Stimulated activated CD4-positive, alpha-beta T cell treated with anti-CD3 and anti-CD28 coated beads, Interleukin-2, amount 100 ng/mL, for 4 hours (primary cell): Measurements from ENCODE around the gene MED28.
A peak's percentile ranks its signal among the peaks of the same experiment; 100 is the strongest.
"Not testable (repeated sequence)": the region's sequence is repeated elsewhere in the genome, so short reads cannot be mapped to it uniquely, and the experiment has no call there.

Experiments used
- DNase-seq: peaks from one replicate; pipeline ENCODE4 v3.0.0-alpha.2; 2020; ENCODE audit warnings: low read depth

Gene MED28

DNA sequence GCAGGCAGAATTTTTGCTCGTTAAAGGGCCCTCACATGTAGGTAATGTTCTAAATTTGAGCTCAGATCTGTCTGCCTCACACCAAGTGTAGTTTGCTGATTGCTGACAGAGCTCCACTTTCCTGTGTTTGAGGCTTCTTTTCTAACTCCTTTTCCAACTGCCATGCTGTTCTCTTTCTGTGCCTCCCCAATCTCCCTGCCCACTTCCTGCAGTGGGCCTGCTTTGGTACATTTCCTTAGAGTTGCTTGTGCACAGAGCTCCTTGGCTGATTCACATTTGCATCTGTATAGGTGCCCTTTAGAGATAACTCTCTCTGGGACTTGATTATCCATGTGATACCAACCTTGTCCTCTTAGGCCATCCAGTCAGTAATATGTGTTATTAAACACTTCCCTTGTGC lies 4.5 kb downstream of the MED28 start:
- DNase-seq: no peak

DNA sequence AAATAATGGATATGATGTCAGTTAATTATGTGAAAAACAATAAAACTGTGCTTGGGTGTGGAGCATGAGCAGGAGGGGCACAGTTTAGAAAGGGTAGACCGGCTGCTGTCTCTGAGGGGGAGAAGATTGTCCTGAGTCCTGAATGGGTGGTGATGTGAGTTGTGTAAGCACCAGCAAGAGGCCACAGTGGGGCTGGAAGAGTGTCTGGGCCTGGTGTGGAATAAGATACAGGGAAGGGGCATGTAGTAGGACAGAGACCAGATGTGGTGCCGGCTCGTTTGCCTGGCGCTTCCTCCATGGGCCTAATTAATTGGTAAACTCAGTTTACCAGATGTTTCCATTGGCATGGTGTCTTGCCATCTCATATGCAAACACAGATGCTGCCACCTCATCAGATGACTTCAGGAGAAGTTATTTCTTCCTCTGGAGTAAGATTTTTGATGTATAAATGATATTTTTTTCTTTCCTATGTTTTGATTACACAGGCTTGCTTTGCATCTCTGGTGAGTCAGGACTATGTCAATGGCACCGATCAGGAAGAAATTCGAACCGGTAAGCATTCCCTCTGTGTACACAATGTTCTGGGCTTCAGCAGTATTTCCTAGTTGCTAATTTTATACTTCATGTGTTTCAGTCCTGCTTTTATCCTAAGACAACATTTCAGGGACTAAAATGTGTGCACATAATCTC lies 5.1 kb downstream of the MED28 start:
- DNase-seq: no peak

DNA sequence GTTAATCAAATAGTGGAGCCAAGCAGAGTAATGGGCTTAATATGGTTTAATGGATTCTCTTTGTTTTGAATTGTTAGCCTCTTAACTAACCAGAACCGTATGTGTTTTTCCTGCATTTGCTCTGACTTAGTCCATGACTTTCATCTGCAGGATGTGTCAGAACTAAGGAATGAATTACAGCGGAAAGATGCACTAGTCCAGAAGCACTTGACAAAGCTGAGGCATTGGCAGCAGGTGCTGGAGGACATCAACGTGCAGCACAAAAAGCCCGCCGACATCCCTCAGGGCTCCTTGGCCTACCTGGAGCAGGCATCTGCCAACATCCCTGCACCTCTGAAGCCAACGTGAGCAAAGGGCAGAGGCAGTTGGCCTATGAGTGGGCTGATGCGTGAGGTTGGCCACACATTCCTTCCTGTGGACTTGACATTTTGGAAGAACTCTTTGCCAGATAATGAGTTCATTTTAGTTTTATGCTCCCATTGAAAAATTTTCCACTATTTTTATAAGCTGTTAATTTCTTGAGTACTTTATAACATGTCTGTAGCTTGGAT lies 9.1 kb downstream of the MED28 start:
- no peak for DNase-seq

DNA sequence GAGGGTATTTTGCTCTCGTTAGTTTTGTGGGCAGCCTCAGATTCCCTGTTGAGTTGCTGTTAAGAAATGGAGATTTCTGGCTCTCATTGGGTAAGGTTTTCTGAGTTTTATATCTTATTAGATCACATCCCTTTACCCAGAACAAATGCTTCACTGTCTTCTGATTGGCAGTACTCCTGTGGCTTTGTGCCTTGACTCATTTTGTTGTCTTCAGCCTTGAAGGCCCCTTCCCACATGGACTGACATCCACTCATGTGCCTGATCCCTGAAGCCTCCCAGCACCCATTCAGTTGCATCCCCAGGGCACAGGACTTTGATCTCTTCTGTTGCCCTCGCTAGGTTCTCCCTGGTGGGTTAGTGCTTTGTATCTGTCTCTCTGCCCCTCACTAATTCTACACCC lies 10.4 kb downstream of the MED28 start:
- no peak for DNase-seq

DNA sequence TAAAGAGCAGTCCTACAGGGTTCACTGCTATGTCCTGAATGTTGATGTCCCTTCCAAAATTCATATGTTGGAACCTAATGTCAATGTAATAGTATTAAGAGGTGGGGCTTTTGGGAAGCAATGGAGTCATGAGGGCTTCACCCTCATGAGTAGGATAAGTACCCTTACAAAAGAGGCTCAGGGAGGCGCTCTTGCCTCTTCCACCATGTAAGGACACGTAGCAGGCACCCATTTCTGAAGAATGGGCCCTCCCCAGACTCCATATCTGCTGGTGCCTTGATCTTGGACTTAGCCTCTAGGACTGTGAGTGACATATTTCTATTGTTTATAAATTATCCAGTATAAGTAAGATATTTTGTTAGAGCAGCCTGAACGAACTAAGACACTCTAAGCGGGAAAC lies 15.8 kb downstream of the MED28 start:
- DNase-seq: no peak

DNA sequence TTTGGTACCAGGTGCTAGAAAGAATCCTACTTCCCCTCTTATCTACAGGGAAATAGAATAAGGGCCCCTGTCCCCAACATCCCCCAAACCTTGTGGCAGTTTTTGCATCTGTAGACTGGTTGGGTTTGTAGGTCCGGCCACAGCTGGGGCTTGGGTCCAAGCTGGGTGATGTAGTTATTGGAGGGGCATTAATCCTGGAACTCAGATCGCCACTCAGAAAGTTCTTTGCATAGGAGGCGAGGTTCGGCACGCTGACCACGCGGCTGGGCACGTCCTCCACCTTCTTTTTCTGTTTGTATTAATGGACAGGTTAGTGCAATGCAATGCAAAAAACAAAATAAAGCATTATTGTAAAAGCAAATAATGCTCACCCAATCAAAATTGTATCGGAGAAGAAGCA lies 19.2 kb downstream of the MED28 start:
- DNase-seq: no peak

DNA sequence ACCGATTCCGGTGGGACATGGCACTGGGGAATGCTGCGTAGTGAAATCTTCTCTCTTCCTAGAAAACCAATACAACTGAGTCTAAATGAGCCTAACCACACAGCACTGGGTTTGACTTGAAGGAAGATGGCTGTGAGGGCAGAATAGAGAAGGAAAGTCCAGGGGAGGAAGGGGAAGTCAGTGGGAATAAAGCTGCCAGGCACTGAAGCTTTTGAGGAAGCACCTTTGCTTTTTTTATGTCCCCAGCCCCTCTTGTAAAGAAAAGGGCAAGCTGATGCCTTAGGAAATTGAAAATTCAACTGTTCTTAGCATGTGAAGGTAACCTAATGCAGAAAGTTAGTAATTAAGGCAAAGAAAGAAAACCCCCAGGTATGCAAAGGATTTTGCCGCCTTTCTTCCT lies 20.6 kb downstream of the MED28 start:
- DNase-seq: no peak

DNA sequence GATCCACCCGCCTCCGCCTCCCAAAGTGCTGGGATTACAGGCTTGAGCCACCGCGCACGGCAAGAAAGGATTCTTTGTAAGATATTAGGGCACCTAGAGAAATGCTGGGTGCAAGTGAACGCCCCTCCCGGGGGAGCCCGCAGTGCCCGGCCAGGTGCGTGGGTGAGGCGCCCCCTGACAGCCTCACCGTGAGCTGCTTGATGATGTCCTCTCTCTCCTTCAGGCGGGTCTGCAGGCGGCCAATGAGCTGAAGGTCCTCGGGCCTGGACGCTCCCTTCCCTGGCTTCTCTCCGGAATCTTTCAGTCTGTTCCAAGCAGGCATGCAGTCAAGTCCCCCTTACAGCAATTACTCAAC lies 21.9 kb downstream of the MED28 start:
- no peak for DNase-seq

DNA sequence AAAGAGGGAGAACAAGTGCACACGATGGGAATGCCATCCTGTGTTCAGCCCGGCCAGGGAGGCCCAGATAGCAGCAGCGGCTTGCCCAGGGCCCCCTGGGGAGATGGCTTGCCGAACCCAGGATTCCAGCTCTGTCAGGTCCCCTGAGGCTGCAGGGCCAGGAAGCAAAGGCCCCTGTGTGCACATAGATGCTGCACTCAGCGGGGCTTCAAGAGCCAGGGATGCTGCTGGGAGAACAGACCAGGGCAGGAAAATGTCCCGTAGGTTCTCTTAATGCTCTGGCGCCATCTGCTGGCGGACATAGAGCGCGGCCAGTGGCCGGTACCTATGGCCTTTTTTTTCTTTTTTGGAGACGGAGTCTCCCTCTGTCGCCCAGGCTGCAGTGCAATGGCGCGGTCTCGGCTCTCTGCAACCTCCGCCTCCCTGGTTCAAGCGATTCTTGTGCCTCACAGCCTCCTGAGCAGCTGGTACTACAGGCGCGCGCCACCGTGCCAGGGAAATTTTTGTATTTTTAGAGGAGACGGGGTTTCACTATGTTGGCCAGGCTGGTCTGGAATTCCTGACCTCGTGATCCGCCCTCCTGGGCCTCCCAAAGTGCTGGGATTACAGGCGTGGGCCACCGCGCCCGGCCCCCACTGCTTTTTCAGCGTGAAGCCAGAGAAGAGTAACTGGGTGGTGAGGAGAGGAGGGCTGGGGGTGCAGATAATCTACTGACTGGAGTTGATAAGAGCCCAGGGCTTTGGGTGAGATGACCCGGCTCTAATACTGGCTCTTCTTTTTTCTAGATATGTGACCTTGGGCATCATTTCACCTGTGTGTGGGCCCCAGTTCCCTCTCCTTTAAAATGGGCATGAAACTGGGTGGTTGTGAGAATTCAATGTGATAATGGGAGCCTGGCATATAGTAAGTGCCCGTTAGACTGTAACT lies 22.5 kb downstream of the MED28 start:
- peak; percentile 56 for DNase-seq

DNA sequence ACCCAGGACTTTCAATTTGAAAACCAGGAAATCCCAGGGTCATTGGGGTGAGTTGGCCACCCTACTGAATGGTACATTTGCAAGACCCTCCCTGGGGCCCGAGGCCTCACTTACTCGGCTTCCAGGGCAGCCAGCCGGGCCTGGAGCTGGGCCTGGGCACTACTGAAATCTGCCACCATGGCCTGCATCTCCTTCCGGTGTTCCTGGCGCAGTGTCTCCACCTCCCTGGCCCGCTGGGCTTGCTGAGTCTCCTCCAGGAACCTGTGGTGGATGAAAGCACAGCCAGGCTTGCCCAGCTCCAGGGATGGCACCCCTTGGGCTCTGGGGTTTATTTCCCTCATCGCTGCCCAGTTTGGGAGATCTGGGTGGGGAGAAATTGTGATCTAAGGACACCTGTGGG lies 24.7 kb downstream of the MED28 start:
- no peak for DNase-seq

DNA sequence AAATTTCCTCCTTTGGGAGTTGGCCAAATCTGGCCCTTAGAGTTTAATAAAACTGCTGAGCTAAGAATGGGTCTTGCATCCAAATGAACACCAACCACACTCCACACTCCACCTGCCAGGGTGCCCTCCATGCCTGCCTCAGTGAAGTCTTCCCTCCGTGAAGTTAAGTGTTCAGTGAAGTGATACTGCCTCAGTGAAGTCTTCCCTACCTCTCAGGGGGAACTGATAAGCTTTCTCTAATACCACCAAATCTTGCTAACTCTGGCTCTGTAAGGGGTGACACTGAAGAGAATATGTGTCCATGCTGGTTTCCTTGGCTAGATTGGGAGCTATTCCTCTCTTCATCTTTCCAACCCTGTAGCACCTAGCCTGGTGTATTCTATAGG lies 27.9 kb downstream of the MED28 start:
- DNase-seq: no peak

DNA sequence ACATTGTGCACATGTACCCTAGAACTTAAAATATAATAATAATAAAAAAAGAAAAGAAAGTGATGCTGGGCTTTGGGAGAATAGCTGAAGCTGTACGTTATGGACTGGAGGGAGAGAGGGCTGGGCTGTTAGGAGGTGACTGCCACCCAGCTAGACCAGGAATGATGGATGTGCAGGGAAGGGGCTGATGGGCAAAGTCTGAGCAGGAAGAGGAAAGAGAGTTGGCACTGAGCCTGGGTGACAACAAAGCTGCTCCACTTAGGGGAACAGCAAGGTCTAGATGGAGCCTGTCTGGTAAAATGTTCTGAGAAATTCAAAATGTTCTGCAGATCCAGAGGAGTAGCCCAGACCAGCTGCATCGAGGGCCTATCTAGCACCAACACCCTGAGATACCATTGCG lies 32.3 kb downstream of the MED28 start:
- no peak for DNase-seq

DNA sequence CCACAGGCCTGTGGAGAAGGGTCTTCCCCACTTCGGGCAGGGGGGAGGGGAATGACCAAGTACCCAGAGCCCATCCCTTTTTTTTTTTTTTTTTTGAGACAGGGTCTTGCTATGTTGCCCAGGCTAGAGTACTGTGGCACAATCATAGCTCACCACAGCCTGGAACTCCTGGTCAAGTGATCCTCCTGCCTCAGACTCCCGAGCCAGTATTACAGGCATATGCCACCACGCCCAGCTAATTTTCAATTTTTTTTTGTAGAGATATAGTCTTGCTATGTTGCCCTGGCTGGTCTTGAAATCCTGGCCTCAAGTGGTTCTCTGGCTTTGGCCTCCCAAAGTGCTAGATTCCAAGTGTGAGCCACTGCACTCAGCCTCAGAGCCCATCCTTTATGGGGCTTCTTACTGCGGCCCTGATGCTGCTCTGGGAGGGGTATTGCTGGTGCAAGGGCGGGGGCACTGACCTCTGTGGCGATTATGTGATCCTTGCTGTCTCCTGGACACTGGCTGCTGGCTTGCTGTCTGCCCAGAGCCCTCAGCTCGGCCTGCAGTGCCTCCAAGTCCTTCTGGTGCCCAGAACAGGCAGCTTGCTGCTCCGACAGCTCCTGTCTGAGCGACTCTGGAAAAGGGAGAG lies 32.9 kb downstream of the MED28 start:
- DNase-seq: no peak

DNA sequence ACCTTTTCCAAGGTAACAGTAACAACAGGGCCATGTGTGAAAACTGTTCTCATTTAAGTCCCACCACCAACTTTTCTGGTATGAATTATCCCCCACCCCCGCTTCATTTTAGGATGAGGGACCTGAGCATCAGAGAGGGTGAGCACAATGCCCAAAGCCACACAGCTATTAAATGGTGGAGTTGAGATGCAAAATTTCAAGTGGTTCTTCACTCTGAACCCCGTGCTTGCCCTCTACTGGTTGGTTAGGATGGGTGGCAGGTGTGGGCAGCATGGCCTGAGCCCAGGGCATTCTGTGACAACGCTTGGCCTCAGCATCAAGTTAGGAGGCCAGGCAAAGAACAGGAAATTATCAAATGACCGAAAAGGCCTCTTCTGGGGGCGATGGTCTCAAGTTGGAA lies 33.5 kb downstream of the MED28 start:
- DNase-seq: no peak

DNA sequence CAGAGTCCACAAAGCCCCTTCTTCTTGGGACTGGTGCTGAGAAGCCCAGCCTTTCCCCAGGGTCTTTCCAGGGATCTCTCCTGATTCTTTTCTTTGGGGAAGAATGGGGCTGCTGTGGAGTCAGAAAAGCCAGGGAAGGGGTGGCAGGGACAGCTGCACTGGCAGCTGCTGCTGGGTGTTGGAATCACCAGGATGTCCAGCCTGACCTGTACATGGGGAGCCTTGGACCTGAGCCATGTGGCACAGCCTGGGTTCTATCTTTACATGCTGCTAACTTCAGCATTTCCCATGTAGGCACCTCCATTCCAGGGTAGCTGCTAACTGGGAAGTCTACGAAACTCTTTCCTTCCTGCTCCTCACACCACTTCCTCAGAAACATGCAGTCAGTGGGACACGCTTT lies 36.0 kb downstream of the MED28 start:
- DNase-seq: no peak

DNA sequence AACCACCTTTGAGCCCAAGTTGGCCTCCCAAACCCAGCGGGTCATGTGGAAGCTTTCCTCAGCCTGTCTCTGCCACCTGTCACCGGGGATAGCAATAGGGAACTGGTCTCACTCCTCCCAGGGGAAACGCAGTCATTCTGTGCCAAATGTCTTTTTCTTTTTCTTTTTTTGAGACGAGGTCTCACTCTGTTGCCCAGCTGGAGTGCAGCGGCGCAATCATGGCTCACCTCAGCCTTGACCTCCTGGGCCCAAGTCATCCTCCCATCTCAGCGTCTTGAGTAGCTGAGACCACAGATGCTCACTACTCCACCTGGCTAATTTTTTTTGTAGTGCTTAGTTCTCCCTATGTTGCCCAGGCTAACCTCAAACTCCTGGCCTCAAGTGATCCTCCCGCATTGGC lies 40.3 kb downstream of the MED28 start:
- DNase-seq: no peak

DNA sequence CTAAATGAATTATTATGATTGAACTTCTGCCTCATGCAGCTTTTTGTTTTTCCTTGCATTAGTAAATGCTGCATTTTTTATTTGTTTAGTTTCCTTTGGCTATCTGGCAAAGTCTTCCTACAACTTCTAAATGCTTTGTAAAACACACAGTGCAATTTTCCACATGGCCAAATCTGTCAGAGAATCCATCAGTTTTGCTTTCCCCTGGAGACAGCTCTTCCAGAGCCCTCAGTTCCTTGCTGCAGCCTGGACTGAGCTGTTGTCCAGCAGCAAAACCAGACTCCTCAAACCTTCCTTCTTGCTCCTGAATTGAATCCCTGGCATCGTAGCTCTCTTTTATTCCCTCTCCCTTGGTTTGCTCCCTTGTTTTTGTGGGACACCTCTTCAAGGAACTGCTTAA lies 42.6 kb downstream of the MED28 start:
- no peak for DNase-seq

DNA sequence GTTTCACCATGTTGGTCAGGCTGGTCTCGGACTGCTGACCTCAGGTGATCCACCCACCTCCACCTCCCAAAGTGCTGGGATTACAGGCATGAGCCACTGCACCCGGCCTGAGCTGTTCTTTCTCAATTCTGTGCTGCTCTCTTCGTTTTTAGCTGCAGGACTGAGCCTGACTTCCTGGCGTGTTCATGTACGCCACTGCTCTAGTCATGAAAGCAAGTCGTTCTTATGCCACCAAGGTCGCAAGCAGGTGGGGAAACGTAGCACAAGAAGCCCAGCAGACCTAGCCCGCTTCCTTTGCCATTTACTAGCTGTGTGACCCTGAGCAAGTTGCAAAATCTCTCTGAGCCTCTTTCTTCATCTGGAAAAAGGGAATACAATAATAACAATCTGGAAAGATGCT lies 43.4 kb downstream of the MED28 start:
- DNase-seq: no peak

DNA sequence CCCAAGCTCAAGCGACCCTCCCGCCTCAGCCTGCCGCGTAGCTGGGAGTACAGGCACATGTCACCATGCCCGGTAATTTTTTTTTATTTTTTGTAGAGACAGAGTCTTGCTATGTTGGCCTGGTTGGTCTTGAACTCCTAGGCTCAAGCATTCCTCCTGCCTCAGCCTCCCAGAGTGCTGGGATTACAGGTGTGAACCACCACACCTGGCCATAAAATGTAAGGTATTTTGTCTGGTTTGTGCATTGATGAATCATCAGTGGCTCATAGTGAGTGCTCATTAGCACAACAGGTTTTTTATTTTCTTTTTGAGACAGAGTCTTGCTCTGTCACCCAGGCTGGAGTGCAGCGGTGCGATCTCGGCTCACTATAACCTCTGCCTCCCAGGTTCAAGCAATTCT lies 44.8 kb downstream of the MED28 start:
- not testable (repeated sequence) for DNase-seq

DNA sequence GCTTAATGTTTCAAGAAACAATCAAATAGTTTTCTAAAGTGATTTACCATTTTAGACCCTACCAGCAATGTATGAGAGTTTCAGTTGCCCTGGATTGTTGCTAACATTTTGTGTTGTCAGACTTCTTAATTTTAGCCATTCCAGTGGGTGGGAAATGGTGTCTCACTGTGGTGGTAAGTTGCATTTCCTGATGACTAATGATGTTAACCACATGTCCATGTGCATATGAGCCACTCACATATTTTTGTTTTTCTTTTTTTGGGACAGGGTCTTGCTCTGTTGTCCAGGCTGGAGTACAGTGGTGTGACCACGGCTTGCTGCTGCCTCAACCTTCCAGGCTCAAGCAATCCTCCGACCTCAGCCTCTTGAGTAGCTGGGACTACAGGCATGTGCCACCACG lies 48.3 kb downstream of the MED28 start:
- no peak for DNase-seq

DNA sequence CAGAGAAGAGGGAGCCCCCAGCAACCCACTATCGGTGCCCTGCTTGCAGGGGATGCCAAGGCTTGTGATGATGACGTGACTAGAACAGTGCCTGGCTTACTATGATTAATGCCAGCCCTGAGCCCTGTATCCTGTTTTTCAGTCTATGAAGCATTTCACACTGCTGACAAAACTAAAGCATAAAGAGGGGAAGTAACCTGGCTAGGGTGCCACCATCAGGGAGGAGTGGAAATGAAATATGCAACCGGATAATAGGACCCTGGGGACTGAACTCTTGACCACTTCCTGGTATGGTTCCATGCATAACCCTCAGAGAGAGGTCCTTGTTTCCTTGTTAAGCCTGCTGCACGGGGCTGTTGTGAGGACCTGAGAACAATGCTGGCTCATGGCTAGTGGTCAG lies 50.3 kb downstream of the MED28 start:
- DNase-seq: no peak

DNA sequence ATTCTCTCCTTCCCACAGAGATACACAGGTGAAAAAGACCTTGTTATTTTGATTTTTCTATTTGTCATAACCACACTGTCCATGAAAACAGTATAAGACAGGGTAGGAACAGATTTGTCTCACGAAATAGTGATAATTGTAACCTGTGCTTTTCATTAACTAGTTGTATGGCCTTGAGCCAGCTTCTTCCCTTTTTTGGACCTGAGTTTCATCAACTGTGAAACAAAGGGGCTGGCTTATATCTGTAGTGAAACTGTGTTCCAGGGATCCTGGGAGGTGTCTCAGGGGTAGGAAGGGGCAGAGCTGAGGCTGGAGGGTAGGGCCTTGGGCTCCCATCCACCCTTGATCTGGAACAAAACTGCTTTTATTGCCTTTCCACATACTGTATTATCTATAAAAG lies 50.9 kb downstream of the MED28 start:
- no peak for DNase-seq

DNA sequence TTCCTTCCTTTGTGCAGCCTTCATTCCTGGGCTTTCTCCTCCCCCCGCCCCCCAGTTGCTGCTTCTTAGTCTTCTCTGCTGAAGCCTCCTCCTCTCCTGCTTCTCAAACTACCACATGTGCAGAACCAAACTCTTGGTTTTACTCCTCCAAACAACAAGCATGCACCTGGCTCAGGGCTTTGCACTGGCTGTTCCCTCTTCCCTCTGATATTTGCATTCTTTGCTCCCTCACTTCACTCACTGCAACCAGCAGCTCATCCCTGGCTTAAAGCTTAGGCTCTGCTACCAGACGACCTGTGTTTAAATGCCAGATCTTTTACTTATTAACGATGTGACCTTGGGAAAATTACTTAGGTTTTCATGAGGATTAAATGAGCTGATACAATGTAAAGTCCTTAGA lies 51.4 kb downstream of the MED28 start:
- no peak for DNase-seq
